ENCODE results near the gene CCDC150. TPM values are rescaled to one million over a fixed set of nuclear protein-coding genes. Genes with fewer than 3 reads are reported as not detected.

The CCDC150 gene
- total and polyA plus RNA-seq, 9 of the 15 experiments (the other 6 are each of a cell fraction or from before 2014, with no cell fraction given), result 4.4 to 23.1 (median 11.3) TPM

GRCh38 chr2:196719110-196719872, 79.8 kb downstream of the CCDC150 start (continued):
- TF ChIP-seq, protein P1, sequence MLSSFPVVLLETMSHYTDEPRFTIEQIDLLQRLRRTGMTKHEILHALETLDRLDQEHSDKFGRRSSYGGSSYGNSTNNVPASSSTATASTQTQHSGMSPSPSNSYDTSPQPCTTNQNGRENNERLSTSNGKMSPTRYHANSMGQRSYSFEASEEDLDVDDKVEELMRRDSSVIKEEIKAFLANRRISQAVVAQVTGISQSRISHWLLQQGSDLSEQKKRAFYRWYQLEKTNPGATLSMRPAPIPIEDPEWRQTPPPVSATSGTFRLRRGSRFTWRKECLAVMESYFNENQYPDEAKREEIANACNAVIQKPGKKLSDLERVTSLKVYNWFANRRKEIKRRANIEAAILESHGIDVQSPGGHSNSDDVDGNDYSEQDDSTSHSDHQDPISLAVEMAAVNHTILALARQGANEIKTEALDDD (IDR thresholded peaks at IDR 0.05), result 0 out of 2 replicates have a peak, but pooled peaks have one; percentile 18
- TF ChIP-seq POU5F1 (IDR thresholded peaks at IDR 0.05; ENCODE audit: borderline replicate concordance, low read depth, low read length, partially characterized antibody) (no peak), MAFK (IDR thresholded peaks at IDR 0.05; ENCODE audit: low read length) (peak; percentile 92), TAF9B (IDR thresholded peaks at IDR 0.05; ENCODE audit: partially characterized antibody) (peak; percentile 43), PYGO2 (tag; IDR thresholded peaks at IDR 0.05) (no peak), DACH1 (IDR thresholded peaks at IDR 0.05; ENCODE audit: partially characterized antibody) (peak; percentile 39)

DNA sequence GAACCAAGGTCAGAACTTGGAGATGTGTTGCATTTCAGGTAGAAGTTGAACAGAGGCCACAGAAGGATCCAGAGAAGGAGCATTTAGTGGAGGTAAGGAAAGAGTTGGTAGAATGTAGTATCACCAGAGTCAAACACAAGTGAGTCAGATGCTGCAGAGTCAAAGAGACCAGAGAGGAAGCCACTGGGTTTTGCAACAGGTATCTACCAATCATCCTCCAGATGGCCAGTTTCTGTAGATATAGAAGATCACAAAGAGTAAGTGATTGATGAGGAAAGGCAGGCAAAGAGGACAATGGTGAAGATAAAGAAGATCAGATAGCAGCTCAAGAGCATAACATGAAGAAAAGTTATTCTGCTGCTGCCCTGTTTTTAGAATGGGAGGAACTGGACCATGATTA, 84.1 kb downstream of the CCDC150 start:
- Histone ChIP-seq H3K27me3 (ENCODE audit: control insufficient read depth in 2 of 2, insufficient read depth in 2 of 2, low read length in 2 of 2) (no peaks in the 10 kb centered on the region), H3K4me1 (replicated peaks in 1 of 2; ENCODE audit: control insufficient read depth in 2 of 2, insufficient read depth in 2 of 2, low read length in 2 of 2) (peaks cover 0 to 4% of the 10 kb centered on the region in 2 experiments; a peak in 3 of 5 replicates), H3K27ac (ENCODE audit: extremely low read depth, low read depth, low read length) (no peak overlapping the region), H3K9ac (ENCODE audit: insufficient read depth in 1 of 2, low read depth in 2 of 2, low read length in 2 of 2) (no peak overlapping the region), H3K79me2 (ENCODE audit: control insufficient read depth, insufficient read depth, low read length) (no peaks in the 10 kb centered on the region), H4K20me1 (replicated peaks; ENCODE audit: control insufficient read depth, insufficient read depth, low read length) (no peaks in the 10 kb centered on the region), H3K9me1 (ENCODE audit: control insufficient read depth, insufficient read depth, low read length) (no peaks in the 10 kb centered on the region), H3K9me3 (replicated peaks; ENCODE audit: control insufficient read depth, insufficient read depth, low read depth, low read length) (no peaks in the 10 kb centered on the region), H3K4me3 (no peak overlapping the region), H3K4me2 (ENCODE audit: insufficient read depth, low read length) (no peak overlapping the region), H3K36me3 (ENCODE audit: control insufficient read depth, insufficient read depth, low read length) (peaks cover 18% of the 10 kb centered on the region; the same call in 2 of the 3 replicates), H2AFZ (ENCODE audit: low read depth, low read length) (no peak overlapping the region)
- no peak for DNase-seq (ENCODE audit: extremely low read depth in 1 of 4, low spot score in 3 of 4)
- ChIA-PET POLR2A (no interaction called here), CTCF (ENCODE audit: low intra/inter-chr PET ratio) (no interaction called here)
- intact Hi-C loops (cut with micrococcal nuclease) (no loop called here), in situ Hi-C loops (cut with MboI) (no loop called here)
- BruUV-seq (replicated peaks), result no TSS peak
- ATAC-seq, result no peak
- no peak for FAIRE-seq
- TF ChIP-seq MCM5 (IDR thresholded peaks at IDR 0.05; ENCODE audit: low read depth) (no peak), MCM3 (IDR thresholded peaks at IDR 0.05) (no peak), ZNF695 (CRISPR knock-in tag; IDR thresholded peaks at IDR 0.05) (no peak), MLX (CRISPR knock-in tag; conservative IDR thresholded peaks at IDR 0.05) (no peak), HNRNPH1 (optimal IDR thresholded peaks at IDR 0.05; ENCODE audit: low read depth, low read length) (no peak), ZNF780A (CRISPR knock-in tag; IDR thresholded peaks at IDR 0.05) (no peak)
- TF ChIP-seq, protein P2, sequence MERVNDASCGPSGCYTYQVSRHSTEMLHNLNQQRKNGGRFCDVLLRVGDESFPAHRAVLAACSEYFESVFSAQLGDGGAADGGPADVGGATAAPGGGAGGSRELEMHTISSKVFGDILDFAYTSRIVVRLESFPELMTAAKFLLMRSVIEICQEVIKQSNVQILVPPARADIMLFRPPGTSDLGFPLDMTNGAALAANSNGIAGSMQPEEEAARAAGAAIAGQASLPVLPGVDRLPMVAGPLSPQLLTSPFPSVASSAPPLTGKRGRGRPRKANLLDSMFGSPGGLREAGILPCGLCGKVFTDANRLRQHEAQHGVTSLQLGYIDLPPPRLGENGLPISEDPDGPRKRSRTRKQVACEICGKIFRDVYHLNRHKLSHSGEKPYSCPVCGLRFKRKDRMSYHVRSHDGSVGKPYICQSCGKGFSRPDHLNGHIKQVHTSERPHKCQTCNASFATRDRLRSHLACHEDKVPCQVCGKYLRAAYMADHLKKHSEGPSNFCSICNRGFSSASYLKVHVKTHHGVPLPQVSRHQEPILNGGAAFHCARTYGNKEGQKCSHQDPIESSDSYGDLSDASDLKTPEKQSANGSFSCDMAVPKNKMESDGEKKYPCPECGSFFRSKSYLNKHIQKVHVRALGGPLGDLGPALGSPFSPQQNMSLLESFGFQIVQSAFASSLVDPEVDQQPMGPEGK (CRISPR knock-in tag; IDR thresholded peaks at IDR 0.05; ENCODE audit: borderline replicate concordance), result no peak

All from K562 (cell line).